ENCODE data around the gene UACA.

UACA gene

GRCh38 chr15:70768257-70768883 is 5.0 kb upstream of the UACA start:
- no peak for DNase-seq (ENCODE audit: low read depth)

GRCh38 chr15:70767667-70768066 is 4.3 kb upstream of the UACA start:
- no peak for TF ChIP-seq CTCF (conservative IDR thresholded peaks at IDR 0.05; ENCODE audit: low read length)
- no peak for DNase-seq (ENCODE audit: low read depth)
- no peak overlapping the region for H3K4me3 ChIP-seq (ENCODE audit: low read length)

More at GRCh38 chr15:70768257-70768883, 5.0 kb upstream of the UACA start:
- H3K4me3 ChIP-seq (ENCODE audit: low read length): no peak overlapping the region
- TF ChIP-seq CTCF (conservative IDR thresholded peaks at IDR 0.05; ENCODE audit: low read length): no peak

- no peak overlapping the region for H3K4me3 ChIP-seq (ENCODE audit: low read length)
- TF ChIP-seq CTCF (conservative IDR thresholded peaks at IDR 0.05; ENCODE audit: low read length): no peak
- DNase-seq (ENCODE audit: low read depth): no peak
Observed at GRCh38 chr15:70766597-70766996, 3.2 kb upstream of the UACA start.

GRCh38 chr15:70765504-70766281 is 2.3 kb upstream of the UACA start:
- no peak for TF ChIP-seq CTCF (conservative IDR thresholded peaks at IDR 0.05; ENCODE audit: low read length)
- no peak overlapping the region for H3K4me3 ChIP-seq (ENCODE audit: low read length)
- DNase-seq (ENCODE audit: low read depth): peak; percentile 70

GRCh38 chr15:70763950-70764730 is 782 bp upstream of the UACA start:
- no peak for TF ChIP-seq CTCF (conservative IDR thresholded peaks at IDR 0.05; ENCODE audit: low read length)

GRCh38 chr15:70762469-70763119 is 764 bp downstream of the UACA start:
- 0 out of 2 replicates have a peak, but pooled peaks have one; percentile 2 for TF ChIP-seq CTCF (conservative IDR thresholded peaks at IDR 0.05; ENCODE audit: low read length)
- H3K4me3 ChIP-seq (ENCODE audit: low read length): peak overlapping the region; percentile 86
- DNase-seq (ENCODE audit: low read depth): peak; percentile 69

More at GRCh38 chr15:70763950-70764730, 782 bp upstream of the UACA start:
- DNase-seq (ENCODE audit: low read depth): no peak
- peak overlapping the region; percentile 86 for H3K4me3 ChIP-seq (ENCODE audit: low read length)

Data from AG10803 (cell line).